Measurements from ENCODE around the gene DGAT2. TPM values are rescaled to one million over a fixed set of nuclear protein-coding genes. Genes with fewer than 3 reads are reported as not detected.

Gene DGAT2
- total and polyA plus RNA-seq, 2 donors from 2014 or later: 1.4 to 7.0 TPM

DNA sequence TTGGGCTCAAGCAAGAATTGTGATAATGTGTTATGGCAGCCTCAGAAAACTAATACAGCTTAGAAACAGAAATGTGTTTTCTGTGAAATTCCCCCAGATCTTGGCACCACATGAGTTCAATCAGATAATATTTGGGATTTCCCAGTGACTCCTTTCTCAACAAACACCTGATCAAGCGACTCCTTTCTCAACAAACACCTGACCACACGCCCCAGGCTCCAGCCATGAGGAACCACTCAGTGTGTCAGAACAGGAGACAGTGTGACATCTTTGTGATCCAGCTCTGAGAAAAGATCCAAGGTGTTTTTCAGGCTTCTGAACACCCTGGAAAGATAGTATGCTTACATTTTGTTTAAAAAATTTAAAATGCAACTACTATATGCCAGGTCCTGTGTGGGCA, 44.5 kb downstream of the DGAT2 start:
- H3K9me3 ChIP-seq (ENCODE audit: control insufficient read depth in 2 of 3, insufficient read depth in 1 of 3, low read length in 3 of 3): no peaks in the 10 kb centered on the region
- DNase-seq (no peak), FAIRE-seq (no peak)
- H3K4me1 ChIP-seq (ENCODE audit: control insufficient read depth in 2 of 3, insufficient read depth in 2 of 3, low read depth in 1 of 3, low read length in 3 of 3): peaks cover 0 to 15% (median 5%) of the 10 kb centered on the region in 3 donors
- peak overlapping the region in 1 of 2 donors; percentile 5 for H3K27ac ChIP-seq (ENCODE audit: low read depth in 2 of 2, low read length in 2 of 2)
- intact Hi-C loops (cut with DNase I): no loop called here
- no peaks in the 10 kb centered on the region for H3K36me3 ChIP-seq (ENCODE audit: control insufficient read depth in 2 of 3, insufficient read depth in 3 of 3, low read length in 3 of 3)
- no peak for TF ChIP-seq CTCF (IDR thresholded peaks at IDR 0.05; ENCODE audit: borderline replicate concordance, extremely low read depth, insufficient read depth)
- no peak overlapping the region for H3K4me3 ChIP-seq (ENCODE audit: low read length in 3 of 3)
- no peak overlapping the region for H3K9ac ChIP-seq (ENCODE audit: low read length in 3 of 3)
- no peaks in the 10 kb centered on the region for H3K27me3 ChIP-seq (ENCODE audit: control insufficient read depth, insufficient read depth, low read length)

DNA sequence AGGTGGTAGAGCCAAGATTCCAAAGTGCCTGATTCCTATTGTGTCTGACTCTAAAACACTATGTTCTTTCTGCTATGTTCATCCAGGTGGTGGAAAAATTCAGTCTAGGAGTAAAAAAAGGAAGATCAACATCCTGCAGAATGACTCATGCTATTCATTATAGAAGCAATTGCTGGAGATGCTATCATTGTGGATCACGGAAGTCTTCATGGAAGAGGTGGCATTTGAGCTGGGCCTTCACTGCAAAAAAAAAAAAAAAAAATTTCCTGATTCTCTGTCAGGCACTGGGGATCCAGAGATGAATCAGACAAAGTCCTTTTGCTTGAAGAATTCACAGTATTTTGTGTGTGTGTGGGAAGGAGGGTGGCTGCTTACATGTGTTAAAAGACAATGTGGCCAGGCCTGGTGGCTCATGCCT, 45.1 kb downstream of the DGAT2 start:
- DNase-seq (no peak), FAIRE-seq (no peak)
- Histone ChIP-seq H3K4me1 (ENCODE audit: control insufficient read depth in 2 of 3, insufficient read depth in 2 of 3, low read depth in 1 of 3, low read length in 3 of 3) (peaks cover 0 to 15% (median 5%) of the 10 kb centered on the region in 3 donors), H3K36me3 (ENCODE audit: control insufficient read depth in 2 of 3, insufficient read depth in 3 of 3, low read length in 3 of 3) (no peaks in the 10 kb centered on the region), H3K27me3 (ENCODE audit: control insufficient read depth, insufficient read depth, low read length) (no peaks in the 10 kb centered on the region), H3K4me3 (ENCODE audit: low read length in 3 of 3) (peak overlapping the region in 1 of 3 donors; percentile 92), H3K9ac (ENCODE audit: low read length in 3 of 3) (peak overlapping the region in 1 of 3 donors; percentile 73), H3K9me3 (ENCODE audit: control insufficient read depth in 2 of 3, insufficient read depth in 1 of 3, low read length in 3 of 3) (no peaks in the 10 kb centered on the region), H3K27ac (ENCODE audit: low read depth in 2 of 2, low read length in 2 of 2) (peak overlapping the region in 1 of 2 donors; percentile 59)
- intact Hi-C loops (cut with DNase I): no loop called here
- no peak for TF ChIP-seq CTCF (IDR thresholded peaks at IDR 0.05; ENCODE audit: borderline replicate concordance, extremely low read depth, insufficient read depth)

- no peak for DNase-seq
- no peaks in the 10 kb centered on the region for H3K36me3 ChIP-seq (ENCODE audit: control insufficient read depth in 2 of 3, insufficient read depth in 3 of 3, low read length in 3 of 3)
Measured at GRCh38 chr11:75814363-75814676, 45.7 kb downstream of the DGAT2 start.

More at GRCh38 chr11:75814363-75814676, 45.7 kb downstream of the DGAT2 start:
- intact Hi-C loops (cut with DNase I): no loop called here
- Histone ChIP-seq H3K9me3 (ENCODE audit: control insufficient read depth in 2 of 3, insufficient read depth in 1 of 3, low read length in 3 of 3) (no peaks in the 10 kb centered on the region), H3K27me3 (ENCODE audit: control insufficient read depth, insufficient read depth, low read length) (no peaks in the 10 kb centered on the region), H3K9ac (ENCODE audit: low read length in 3 of 3) (peak overlapping the region; percentile 39 to 73 (median 63)), H3K4me1 (ENCODE audit: control insufficient read depth in 2 of 3, insufficient read depth in 2 of 3, low read depth in 1 of 3, low read length in 3 of 3) (peaks cover 0 to 15% (median 5%) of the 10 kb centered on the region in 3 donors), H3K27ac (ENCODE audit: low read depth in 2 of 2, low read length in 2 of 2) (peak overlapping the region; percentile 59 to 93), H3K4me3 (ENCODE audit: low read length in 3 of 3) (peak overlapping the region; percentile 70 to 92 (median 91))
- peak; percentile 6 for TF ChIP-seq CTCF (IDR thresholded peaks at IDR 0.05; ENCODE audit: borderline replicate concordance, extremely low read depth, insufficient read depth)
- no peak for FAIRE-seq

All from kidney (tissue), 14 donors.